K562 (cell line): ENCODE results near the gene GNAT2. TPM values are rescaled to one million over a fixed set of nuclear protein-coding genes. Genes with fewer than 3 reads are reported as not detected.

ENCODE experiments used
- ATAC-seq: fragments of 200-7000 bp; cut with Tn5 transposase; 3 replicates; pipeline ENCODE4 v1.9.1; 2020; ENCODE audit warnings: moderate library complexity
- BruUV-seq: library from RNA; stranded (reverse); fragments of 400-500 nt; replicated peaks from 2 replicates; lab custom pipeline; 2021; lab: Mats Ljungman, UMichigan
- CTCF ChIA-PET: fragments of 300-600 bp; formaldehyde crosslinking; extraction: SDS; loops from one replicate; lab custom pipeline; 2021; ENCODE audit warnings: low intra/inter-chr PET ratio; lab: Yijun Ruan, JAX
- POLR2A ChIA-PET: fragments of 300-600, 350-650 bp; sonication (Branson Sonifier 250); formaldehyde crosslinking; extraction: SDS; loops from one replicate; lab custom pipeline; 2021; ENCODE audit warnings: antibody characterized with exemption, inconsistent platforms; lab: Yijun Ruan, JAX
- DNase-seq, 4 experiments: peaks; one replicate each; pipeline versions ENCODE4 v3.0.0 to v3.0.0-alpha.2; 2011 to 2018; ENCODE audit warnings: low spot score in 3 of 4, mixed read lengths in 3 of 4; ENCODE audit errors: extremely low read depth in 1 of 4
- FAIRE-seq: peaks from 2 replicates; lab custom pipeline; 2011; peaks lifted over from hg19 to GRCh38; lab: Jason Lieb, UNC
- H2AFZ ChIP-seq: 2 replicates; pipeline ENCODE4 v1.6.0; 2011; ENCODE audit warnings: low read depth, low read length, control low read depth, inconsistent platforms
- H3K27ac ChIP-seq: fragments of 200-600 bp; 3 replicates; pipeline ENCODE4 v1.8.0; 2011; ENCODE audit warnings: low read depth, mild to moderate bottlenecking, control low read depth, inconsistent platforms, low read length, moderate library complexity, mixed read lengths; ENCODE audit errors: extremely low read depth
- H3K27me3 ChIP-seq, 2 experiments: fragments of 300-600 bp in 1 of 2; 2 replicates in 1 of 2; 3 replicates in 1 of 2; pipeline versions ENCODE4 v1.6.0 to v1.8.0; 2011; ENCODE audit warnings: inconsistent platforms in 2 of 2, low read length in 2 of 2, mild to moderate bottlenecking in 1 of 2, mixed read lengths in 1 of 2, moderate library complexity in 1 of 2; ENCODE audit not compliant: control insufficient read depth in 2 of 2, insufficient read depth in 2 of 2
- H3K36me3 ChIP-seq: fragments of 300-600 bp; 3 replicates; pipeline ENCODE4 v1.8.0; 2011; ENCODE audit warnings: mild to moderate bottlenecking, low read length, inconsistent platforms; ENCODE audit not compliant: control insufficient read depth, insufficient read depth
- H3K4me1 ChIP-seq, 2 experiments: fragments of 200-600 bp in 1 of 2; replicated peaks in 1 of 2; 2 replicates in 1 of 2; 3 replicates in 1 of 2; pipeline versions ENCODE4 v1.5.1 to v1.8.0; 2011; ENCODE audit warnings: inconsistent platforms in 2 of 2, low read length in 2 of 2, mild to moderate bottlenecking in 1 of 2, mixed read lengths in 1 of 2, moderate library complexity in 1 of 2; ENCODE audit not compliant: control insufficient read depth in 2 of 2, insufficient read depth in 2 of 2
- H3K4me2 ChIP-seq: 2 replicates; pipeline ENCODE4 v1.6.1; 2011; ENCODE audit warnings: low read length, control low read depth, inconsistent platforms, mixed read lengths; ENCODE audit not compliant: insufficient read depth
- H3K4me3 ChIP-seq: fragments of 200-600 bp; sonication (generic), shearing (Covaris generic); 2 replicates; pipeline ENCODE4 v1.5.1; 2016; ENCODE audit warnings: control low read depth, inconsistent platforms
- H3K79me2 ChIP-seq: fragments of 200-600 bp; 3 replicates; pipeline ENCODE4 v1.8.0; 2011; ENCODE audit warnings: low read length, inconsistent platforms; ENCODE audit not compliant: control insufficient read depth, insufficient read depth
- H3K9ac ChIP-seq, 2 experiments: 2 replicates each; pipeline versions ENCODE4 v1.6.0 to v1.6.1; 2011; ENCODE audit warnings: low read depth in 2 of 2, low read length in 2 of 2, control low read depth in 1 of 2, inconsistent platforms in 1 of 2, mild to moderate bottlenecking in 1 of 2, mixed read lengths in 1 of 2; ENCODE audit not compliant: insufficient read depth in 1 of 2
- H3K9me1 ChIP-seq: one replicate; pipeline ENCODE4 v1.6.0; 2011; ENCODE audit warnings: inconsistent platforms, mild to moderate bottlenecking, low read length, moderate library complexity; ENCODE audit not compliant: control insufficient read depth, insufficient read depth
- H3K9me3 ChIP-seq: replicated peaks from 2 replicates; pipeline ENCODE4 v1.5.1; 2011; ENCODE audit warnings: low read depth, low read length, inconsistent platforms; ENCODE audit not compliant: control insufficient read depth, insufficient read depth
- H4K20me1 ChIP-seq: replicated peaks from 2 replicates; pipeline ENCODE4 v1.6.1; 2011; ENCODE audit warnings: low read length, inconsistent platforms, mixed read lengths; ENCODE audit not compliant: control insufficient read depth, insufficient read depth
- CEBPB ChIP-seq: fragments of 450-650 bp; IDR thresholded peaks from 2 replicates; pipeline ENCODE4 v1.6.1; 2016; ENCODE audit warnings: missing genetic modification characterization, missing compliant biosample characterization
- DEAF1 ChIP-seq: fragments of 450-650 bp; formaldehyde crosslinking; IDR thresholded peaks from 2 replicates; pipeline ENCODE4 v1.4.0; 2020; ENCODE audit warnings: mild to moderate bottlenecking, moderate library complexity
- EP300 ChIP-seq: IDR thresholded peaks from 2 replicates; pipeline ENCODE4 v1.6.1; 2012; ENCODE audit warnings: low read length, improper control_type of control experiment
- FOXA1 ChIP-seq: fragments of 450-650 bp; IDR thresholded peaks from 2 replicates; pipeline ENCODE4 v1.6.1; 2016; ENCODE audit warnings: mild to moderate bottlenecking, borderline replicate concordance
- GATAD2B ChIP-seq: fragments of 450-650 bp; IDR thresholded peaks from 2 replicates; pipeline ENCODE4 v1.6.1; 2017; ENCODE audit warnings: mild to moderate bottlenecking, borderline replicate concordance
- HNRNPL ChIP-seq: fragments of 200-400 bp; formaldehyde crosslinking; IDR thresholded peaks from 2 replicates; pipeline ENCODE4 v1.6.1; 2017; ENCODE audit warnings: low read depth, mild to moderate bottlenecking, low read length
- MCM2 ChIP-seq: fragments of 450-650 bp; IDR thresholded peaks from 2 replicates; pipeline ENCODE4 v1.6.1; 2017; ENCODE audit warnings: low read depth, mild to moderate bottlenecking
- MEIS2 ChIP-seq: fragments of 450-650 bp; IDR thresholded peaks from 2 replicates; pipeline ENCODE4 v1.6.1; 2014; ENCODE audit warnings: mild to moderate bottlenecking; ENCODE audit not compliant: partially characterized antibody
- PRMT5 ChIP-seq: sonication (generic); formaldehyde crosslinking; IDR thresholded peaks from 2 replicates; pipeline ENCODE4 v1.5.0; 2020; ENCODE audit warnings: missing genetic modification reagents
- RBM14 ChIP-seq: fragments of 200-400 bp; formaldehyde crosslinking; IDR thresholded peaks from 2 replicates; pipeline ENCODE4 v1.6.1; 2018; ENCODE audit warnings: low read depth, mild to moderate bottlenecking, low read length, moderate library complexity, borderline replicate concordance; ENCODE audit not compliant: insufficient read depth
- XRCC4 ChIP-seq: IDR thresholded peaks from one replicate; pipeline ENCODE4 v1.6.1; 2011; ENCODE audit not compliant: insufficient read depth, insufficient read length; ENCODE audit errors: extremely low read depth
- ZFX ChIP-seq: sonication (generic); formaldehyde crosslinking; IDR thresholded peaks from 2 replicates; pipeline ENCODE4 v1.8.0; 2022; ENCODE audit warnings: mild to moderate bottlenecking, missing genetic modification reagents, moderate library complexity
- ZNF695 ChIP-seq: fragments of 450-650 bp; formaldehyde crosslinking; IDR thresholded peaks from 2 replicates; pipeline ENCODE4 v1.4.0; 2020; ENCODE audit warnings: mild to moderate bottlenecking, moderate library complexity
- WGBS: fragments of 100-300 bp; shearing (Covaris generic); methylation state at CpG from one replicate; pipeline ENCODE4 v1.1.6; 2016; ENCODE audit warnings: low coverage, mixed read lengths; ENCODE audit not compliant: insufficient coverage; ENCODE audit errors: missing lambda C conversion rate; 5-methylcytosine and 5-hydroxymethylcytosine counted together
- in situ Hi-C: fragments of 300-500 bp; cut with MboI; formaldehyde crosslinking; loops from 4 replicates; pipeline ENCODE4 v1.15.0; 2018; ENCODE audit warnings: inconsistent platforms, mixed read lengths
- intact Hi-C: fragments of 100-400 bp; cut with micrococcal nuclease; formaldehyde crosslinking; loops from 2 replicates; pipeline ENCODE4 v1.14.2; 2022
- polyA plus RNA-seq, 8 experiments: library from polyadenylated mRNA; depleted of rRNA in 4 of 8; stranded (reverse) in 5 of 8; unstranded in 3 of 8; fragments of >200 nt; fragmentation: Nextera tagmentation in 2 of 8; fragmentation: Illumina TruSeq in 1 of 8; extraction: Ambion mirVana in 2 of 8; extraction: Trizol in 1 of 8; gene quantifications; 2 replicates each; pipeline versions ENCODE4 v1.2.1 to v1.2.3, GENCODE V29; 2011 to 2014; ENCODE audit warnings: inconsistent platforms in 1 of 8, missing spikeins in 1 of 8
- total RNA-seq, 7 experiments: library from RNA; depleted of rRNA in 6 of 7; stranded (reverse); fragments of >200 nt in 6 of 7; fragmentation: Illumina TruSeq in 2 of 7; extraction: Trizol in 2 of 7; gene quantifications; 2 replicates each; pipeline versions ENCODE4 v1.2.1 to v1.2.3, GENCODE V29; 2011 to 2021; ENCODE audit warnings: low replicate concordance in 1 of 7
- TF ChIP-seq, protein P1 (sequence below): fragments of 450-650 bp; formaldehyde crosslinking; IDR thresholded peaks from 2 replicates; pipeline ENCODE4 v1.4.0; 2020; ENCODE audit warnings: mild to moderate bottlenecking, moderate library complexity
- TF ChIP-seq, protein P2 (sequence below): fragments of 250-450 bp; sonication (Bioruptor Pico); IDR thresholded peaks from 2 replicates; pipeline ENCODE4 v1.5.0; 2021

The GNAT2 gene
- total and polyA plus RNA-seq, 9 of the 15 experiments (the other 6 are each of a cell fraction or from before 2014, with no cell fraction given): 0.06 to 0.52 (median 0.24) TPM; not detected in 1

DNA sequence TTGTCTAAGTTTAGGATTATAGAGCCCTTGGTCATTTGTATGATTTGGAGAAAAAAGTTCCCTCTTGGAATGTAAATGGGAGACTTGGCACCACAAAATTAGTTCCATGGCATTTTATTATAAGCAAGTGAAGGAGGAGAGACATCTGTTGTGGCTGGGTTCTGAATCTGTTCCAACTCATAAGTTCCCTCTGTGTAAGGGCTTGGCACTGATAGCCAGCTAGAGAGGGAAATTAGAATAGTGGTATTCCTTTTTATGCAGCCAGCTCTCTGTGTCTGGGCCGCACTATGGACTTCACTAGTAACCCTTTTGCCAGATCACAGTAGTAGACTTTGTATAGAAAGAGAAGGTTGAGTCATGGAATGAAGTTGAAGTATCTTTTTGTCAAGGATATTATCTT is 39.9 kb downstream of the GNAT2 start:
- Histone ChIP-seq H2AFZ (no peak overlapping the region), H3K9ac (no peak overlapping the region), H3K79me2 (no peaks in the 10 kb centered on the region), H3K9me1 (no peaks in the 10 kb centered on the region), H3K27me3 (no peaks in the 10 kb centered on the region), H3K36me3 (peaks cover 59% of the 10 kb centered on the region), H4K20me1 (no peaks in the 10 kb centered on the region), H3K4me1 (no peaks in the 10 kb centered on the region), H3K9me3 (no peaks in the 10 kb centered on the region), H3K4me2 (no peak overlapping the region), H3K27ac (no peak overlapping the region), H3K4me3 (no peak overlapping the region)
- POLR2A ChIA-PET: interaction anchor here (1.0 kb wide), 1 partner anchor 14 kb away, joined by 5 read pairs; no protein-coding TSS in a partner anchor
- intact Hi-C loops: no loop called here
- CTCF ChIA-PET: no interaction called here
- WGBS: 88% methylated on average over 1 of the region's 1 CpG
- ATAC-seq (no peak), DNase-seq (no peak), FAIRE-seq (no peak)
- in situ Hi-C loops: no loop called here
- BruUV-seq: no TSS peak
- TF ChIP-seq EP300: no peak
- no peak for TF ChIP-seq MCM2
- TF ChIP-seq ZFX (CRISPR knock-in tag): no peak
- no peak for TF ChIP-seq GATAD2B
- TF ChIP-seq XRCC4: no peak
- TF ChIP-seq FOXA1: no peak
- TF ChIP-seq PRMT5 (CRISPR knock-in tag): no peak
- TF ChIP-seq, protein P1, sequence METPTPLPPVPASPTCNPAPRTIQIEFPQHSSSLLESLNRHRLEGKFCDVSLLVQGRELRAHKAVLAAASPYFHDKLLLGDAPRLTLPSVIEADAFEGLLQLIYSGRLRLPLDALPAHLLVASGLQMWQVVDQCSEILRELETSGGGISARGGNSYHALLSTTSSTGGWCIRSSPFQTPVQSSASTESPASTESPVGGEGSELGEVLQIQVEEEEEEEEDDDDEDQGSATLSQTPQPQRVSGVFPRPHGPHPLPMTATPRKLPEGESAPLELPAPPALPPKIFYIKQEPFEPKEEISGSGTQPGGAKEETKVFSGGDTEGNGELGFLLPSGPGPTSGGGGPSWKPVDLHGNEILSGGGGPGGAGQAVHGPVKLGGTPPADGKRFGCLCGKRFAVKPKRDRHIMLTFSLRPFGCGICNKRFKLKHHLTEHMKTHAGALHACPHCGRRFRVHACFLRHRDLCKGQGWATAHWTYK: no peak
- no peak for TF ChIP-seq HNRNPL
- TF ChIP-seq DEAF1: no peak
- TF ChIP-seq, protein P2, sequence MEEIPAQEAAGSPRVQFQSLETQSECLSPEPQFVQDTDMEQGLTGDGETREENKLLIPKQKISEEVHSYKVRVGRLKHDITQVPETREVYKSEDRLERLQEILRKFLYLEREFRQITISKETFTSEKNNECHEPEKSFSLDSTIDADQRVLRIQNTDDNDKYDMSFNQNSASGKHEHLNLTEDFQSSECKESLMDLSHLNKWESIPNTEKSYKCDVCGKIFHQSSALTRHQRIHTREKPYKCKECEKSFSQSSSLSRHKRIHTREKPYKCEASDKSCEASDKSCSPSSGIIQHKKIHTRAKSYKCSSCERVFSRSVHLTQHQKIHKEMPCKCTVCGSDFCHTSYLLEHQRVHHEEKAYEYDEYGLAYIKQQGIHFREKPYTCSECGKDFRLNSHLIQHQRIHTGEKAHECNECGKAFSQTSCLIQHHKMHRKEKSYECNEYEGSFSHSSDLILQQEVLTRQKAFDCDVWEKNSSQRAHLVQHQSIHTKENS (CRISPR knock-in tag): no peak
- TF ChIP-seq RBM14: no peak
- no peak for TF ChIP-seq CEBPB (tag)
- no peak for TF ChIP-seq ZNF695 (CRISPR knock-in tag)
- no peak for TF ChIP-seq MEIS2
